B cell (primary cell): ENCODE results near the gene ZCCHC2. TPM values are rescaled to one million over a fixed set of nuclear protein-coding genes. Genes with fewer than 3 reads are reported as not detected.

Source experiments
- ATAC-seq: fragments of 200-7000 bp; cut with Tn5 transposase; one replicate; pipeline ENCODE4 v1.10.0; 2021; ENCODE audit warnings: low read depth, mild to moderate bottlenecking, moderate number of reproducible peaks, moderate library complexity
- CTCF ChIA-PET: fragments of 350-600 bp; sonication (Branson Sonifier 250); formaldehyde crosslinking; loops from one replicate; lab custom pipeline; 2021; ENCODE audit warnings: antibody characterized with exemption, inconsistent platforms; lab: Charles Lee
- POLR2A ChIA-PET: fragments of 350-600 bp; sonication (Branson Sonifier 250); formaldehyde crosslinking; loops from one replicate; lab custom pipeline; 2021; ENCODE audit warnings: antibody characterized with exemption; lab: Charles Lee
- DNase-seq: peaks from one replicate; pipeline ENCODE4 v3.0.0; 2013
- H2AFZ ChIP-seq: 2 replicates; pipeline ENCODE4 v1.6.1; 2012; ENCODE audit warnings: mild to moderate bottlenecking, low read depth, low read length; ENCODE audit not compliant: insufficient read depth, poor library complexity, severe bottlenecking
- H3K27ac ChIP-seq, 2 donors: 1 replicate in 1 of 2; 2 replicates in 1 of 2; pipeline ENCODE4 v1.5.1; 2012 to 2013; ENCODE audit warnings: low read length in 2 of 2, mild to moderate bottlenecking in 2 of 2, moderate library complexity in 1 of 2
- H3K27me3 ChIP-seq, 4 experiments: fragments of 200-600 bp in 1 of 4; sonication (generic) in 1 of 4; replicated peaks in 1 of 4; 1 replicate in 2 of 4; 2 replicates in 2 of 4; pipeline versions ENCODE4 v1.6.1 to v1.7.0; 2013 to 2016; ENCODE audit warnings: low read length in 3 of 4, mild to moderate bottlenecking in 2 of 4, mixed read lengths in 1 of 4, moderate library complexity in 1 of 4; ENCODE audit not compliant: insufficient read depth in 4 of 4, control insufficient read depth in 3 of 4; ENCODE audit errors: control extremely low read depth in 1 of 4
- H3K36me3 ChIP-seq, 2 experiments: replicated peaks in 1 of 2; 1 replicate in 1 of 2; 2 replicates in 1 of 2; pipeline versions ENCODE4 v1.6.1 to v1.7.1; 2013; ENCODE audit warnings: low read length in 1 of 2; ENCODE audit not compliant: insufficient read depth in 2 of 2, control insufficient read depth in 1 of 2; ENCODE audit errors: control extremely low read depth in 1 of 2, extremely low read depth in 1 of 2
- H3K4me1 ChIP-seq, 2 donors: fragments of 200-600 bp in 1 of 2; sonication (generic) in 1 of 2; 1 replicate in 1 of 2; 2 replicates in 1 of 2; pipeline versions ENCODE4 v1.5.1 to v1.6.1; 2013 to 2017; ENCODE audit warnings: low read length in 2 of 2; ENCODE audit not compliant: control insufficient read depth in 2 of 2, insufficient read depth in 2 of 2
- H3K4me2 ChIP-seq: replicated peaks from 2 replicates; pipeline ENCODE3; 2012; ENCODE audit warnings: mild to moderate bottlenecking, low read depth, low read length; ENCODE audit not compliant: poor library complexity, severe bottlenecking
- H3K4me3 ChIP-seq, 5 experiments: fragments of 200-600 bp in 1 of 5; sonication (generic) in 1 of 5; 1 replicate in 3 of 5; 2 replicates in 2 of 5; pipeline versions ENCODE4 v1.5.1 to v1.7.0; 2011 to 2016; ENCODE audit warnings: low read length in 4 of 5, mild to moderate bottlenecking in 4 of 5, low read depth in 2 of 5, control low read depth in 1 of 5, moderate library complexity in 1 of 5; ENCODE audit not compliant: insufficient read depth in 1 of 5; ENCODE audit errors: control extremely low read depth in 1 of 5, extremely low read depth in 1 of 5
- H3K79me2 ChIP-seq: fragments of 200-600 bp; sonication (generic); one replicate; pipeline ENCODE4 v1.6.0; 2016; ENCODE audit warnings: low read length; ENCODE audit not compliant: control insufficient read depth, insufficient read depth
- H3K9ac ChIP-seq: fragments of 200-600 bp; sonication (generic); 2 replicates; pipeline ENCODE4 v1.6.1; 2017; ENCODE audit warnings: mild to moderate bottlenecking, low read length, moderate library complexity
- H3K9me3 ChIP-seq, 3 donors: one replicate each; pipeline versions ENCODE4 v1.6.1 to v1.7.1; 2013; ENCODE audit warnings: low read length in 2 of 3; ENCODE audit not compliant: control insufficient read depth in 2 of 3, insufficient read depth in 1 of 3; ENCODE audit errors: control extremely low read depth in 1 of 3
- H4K20me1 ChIP-seq: 2 replicates; pipeline ENCODE4 v1.6.0; 2012; ENCODE audit warnings: mild to moderate bottlenecking, low read length; ENCODE audit not compliant: insufficient read depth, control insufficient read depth, poor library complexity, severe bottlenecking
- H3K27ac Mint-ChIP-seq: one replicate; pipeline ENCODE4 v1.8.0; 2021; ENCODE audit warnings: mixed read lengths
- H3K27me3 Mint-ChIP-seq: one replicate; pipeline ENCODE4 v1.8.0; 2021; ENCODE audit warnings: mixed read lengths
- H3K4me1 Mint-ChIP-seq: one replicate; pipeline ENCODE4 v1.8.0; 2021; ENCODE audit warnings: mixed read lengths
- H3K4me3 Mint-ChIP-seq: one replicate; pipeline ENCODE4 v1.8.0; 2021; ENCODE audit warnings: mixed read lengths
- H3K9me3 Mint-ChIP-seq: one replicate; pipeline ENCODE4 v1.8.0; 2022; ENCODE audit warnings: mixed read lengths; ENCODE audit not compliant: insufficient read depth
- EZH2 ChIP-seq: IDR thresholded peaks from 2 replicates; pipeline ENCODE4 v1.6.1; 2012; ENCODE audit warnings: borderline replicate concordance, low read depth, mild to moderate bottlenecking, moderate library complexity, low read length; ENCODE audit not compliant: insufficient read depth, poor library complexity, severe bottlenecking
- WGBS: methylation state at CpG from one replicate; pipeline ENCODE4 v1.1.5; 2013; ENCODE audit warnings: missing lambda C conversion rate; ENCODE audit not compliant: insufficient coverage; 5-methylcytosine and 5-hydroxymethylcytosine counted together
- intact Hi-C: fragments of 100-400 bp; cut with micrococcal nuclease; formaldehyde crosslinking; loops from one replicate; pipeline ENCODE4 v1.10.0; 2022
- polyA plus RNA-seq: library from polyadenylated mRNA; depleted of rRNA; stranded (reverse); fragments of >200 nt; gene quantifications from 2 replicates; pipeline ENCODE4 v1.2.3, GENCODE V29; 2012
- total RNA-seq, 2 donors: library from RNA; stranded (reverse); fragments of 120-200 nt in 1 of 2; gene quantifications; 1 replicate in 1 of 2; 2 replicates in 1 of 2; pipeline versions ENCODE4 v1.2.3 to v1.2.4, GENCODE V29; 2013 to 2022
- TF ChIP-seq, protein P1 (sequence below): fragments of 200-600 bp; IDR thresholded peaks from one replicate; pipeline ENCODE4 v1.8.0; 2022; ENCODE audit warnings: antibody characterized with exemption, mild to moderate bottlenecking

The ZCCHC2 gene
- total and polyA plus RNA-seq, 2 donors (not counting 1 experiment from before 2014, with no cell fraction given): 24.5 to 53.7 TPM

DNA sequence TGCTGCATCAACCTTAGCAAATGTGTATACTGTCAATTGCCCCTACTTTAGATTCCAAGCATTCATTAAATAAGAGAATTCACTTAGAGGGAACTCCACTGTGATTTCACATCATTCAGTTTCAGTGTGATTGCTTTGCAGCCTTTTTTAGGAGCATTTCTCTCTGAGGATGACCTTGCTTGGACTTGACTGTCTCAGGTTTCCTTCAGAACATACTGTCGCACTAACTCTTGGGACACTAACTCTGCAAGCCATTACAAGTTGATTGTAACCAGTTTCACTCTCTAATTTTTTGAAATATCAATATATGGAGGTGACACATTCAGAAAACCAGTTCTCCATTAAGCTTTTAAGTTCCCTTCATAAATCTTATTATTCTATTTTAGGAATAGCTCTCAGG lies 6.6 kb upstream of the ZCCHC2 start:
- TF ChIP-seq EZH2: no peak
- TF ChIP-seq, protein P1, sequence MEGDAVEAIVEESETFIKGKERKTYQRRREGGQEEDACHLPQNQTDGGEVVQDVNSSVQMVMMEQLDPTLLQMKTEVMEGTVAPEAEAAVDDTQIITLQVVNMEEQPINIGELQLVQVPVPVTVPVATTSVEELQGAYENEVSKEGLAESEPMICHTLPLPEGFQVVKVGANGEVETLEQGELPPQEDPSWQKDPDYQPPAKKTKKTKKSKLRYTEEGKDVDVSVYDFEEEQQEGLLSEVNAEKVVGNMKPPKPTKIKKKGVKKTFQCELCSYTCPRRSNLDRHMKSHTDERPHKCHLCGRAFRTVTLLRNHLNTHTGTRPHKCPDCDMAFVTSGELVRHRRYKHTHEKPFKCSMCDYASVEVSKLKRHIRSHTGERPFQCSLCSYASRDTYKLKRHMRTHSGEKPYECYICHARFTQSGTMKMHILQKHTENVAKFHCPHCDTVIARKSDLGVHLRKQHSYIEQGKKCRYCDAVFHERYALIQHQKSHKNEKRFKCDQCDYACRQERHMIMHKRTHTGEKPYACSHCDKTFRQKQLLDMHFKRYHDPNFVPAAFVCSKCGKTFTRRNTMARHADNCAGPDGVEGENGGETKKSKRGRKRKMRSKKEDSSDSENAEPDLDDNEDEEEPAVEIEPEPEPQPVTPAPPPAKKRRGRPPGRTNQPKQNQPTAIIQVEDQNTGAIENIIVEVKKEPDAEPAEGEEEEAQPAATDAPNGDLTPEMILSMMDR: no peak
- H3K9me3 Mint-ChIP-seq: peaks cover 20% of the 10 kb centered on the region
- Histone ChIP-seq H3K36me3 (no peaks in the 10 kb centered on the region), H3K27me3 (no peaks in the 10 kb centered on the region), H3K27ac (no peak overlapping the region), H3K4me2 (no peak overlapping the region), H3K79me2 (no peaks in the 10 kb centered on the region), H3K9me3 (peaks cover 11 to 23% (median 20%) of the 10 kb centered on the region in 3 donors), H3K4me1 (peaks cover 0 to under 1% of the 10 kb centered on the region in 2 donors), H4K20me1 (no peaks in the 10 kb centered on the region), H3K9ac (no peak overlapping the region), H3K4me3 (no peak overlapping the region), H2AFZ (no peak overlapping the region)
- ChIA-PET POLR2A (no interaction called here), CTCF (no interaction called here)
- no peak for ATAC-seq
- no peak overlapping the region for H3K27ac Mint-ChIP-seq
- WGBS: no CpG with 5 or more reads among the region's 1 CpG
- H3K4me1 Mint-ChIP-seq: peaks cover 5% of the 10 kb centered on the region
- H3K4me3 Mint-ChIP-seq: no peak overlapping the region
- intact Hi-C loops: no loop called here
- H3K27me3 Mint-ChIP-seq: no peaks in the 10 kb centered on the region
- no peak for DNase-seq

DNA sequence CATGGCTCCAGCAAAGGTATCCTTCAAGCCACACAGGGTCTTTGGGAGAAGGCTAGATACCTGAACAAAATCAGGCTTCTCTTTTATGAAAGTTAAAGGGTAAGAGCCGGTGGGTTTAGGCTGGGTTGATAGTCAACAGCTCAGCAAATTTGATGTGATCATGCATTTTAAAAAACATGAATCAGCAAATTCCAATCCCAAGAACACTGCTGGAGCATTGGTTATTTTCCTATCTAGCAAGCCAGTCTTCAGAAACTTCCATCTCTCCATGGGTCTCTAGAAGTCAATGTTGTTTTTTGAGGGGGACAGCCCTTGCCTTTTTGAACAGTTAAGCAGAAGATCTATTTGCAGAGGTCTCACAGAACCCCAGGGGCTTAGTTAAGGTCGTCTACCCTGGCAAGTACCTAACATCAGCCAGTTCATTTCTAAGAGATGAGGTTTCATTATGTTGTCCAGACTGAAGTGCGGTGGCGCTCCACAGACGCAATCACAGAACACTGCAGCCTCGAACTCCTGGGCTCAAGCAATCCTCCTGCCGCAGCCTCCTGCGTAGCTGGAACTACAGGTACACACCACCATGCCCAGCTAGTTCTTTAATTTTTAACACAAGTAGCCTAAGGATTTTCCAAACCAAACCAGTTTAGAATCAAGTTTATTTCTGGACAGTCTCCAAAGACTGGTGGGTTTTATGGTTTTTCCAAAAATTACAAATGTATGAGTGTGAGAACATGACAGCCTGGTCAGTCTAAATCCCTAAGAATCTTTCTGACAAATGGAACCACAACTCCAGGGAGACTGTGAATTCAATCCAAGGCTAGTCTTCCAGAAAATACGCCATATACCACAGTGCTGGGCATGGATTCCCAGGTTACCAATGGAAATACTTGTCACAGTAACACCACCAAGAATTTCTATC lies 4.1 kb upstream of the ZCCHC2 start:
- CTCF ChIA-PET: no interaction called here
- H2AFZ ChIP-seq: no peak overlapping the region
- H3K27ac Mint-ChIP-seq: no peak overlapping the region
- no peak overlapping the region for H3K27ac ChIP-seq
- H3K4me1 Mint-ChIP-seq: peaks cover 12% of the 10 kb centered on the region
- peaks cover 3% of the 10 kb centered on the region for H3K79me2 ChIP-seq
- no peak overlapping the region for H3K4me3 Mint-ChIP-seq
- 98% methylated on average over 8 of the region's 9 CpGs for WGBS
- H4K20me1 ChIP-seq: no peaks in the 10 kb centered on the region
- DNase-seq: no peak
- peaks cover 7 to 9% of the 10 kb centered on the region in 2 donors for H3K4me1 ChIP-seq
- no peak overlapping the region for H3K4me3 ChIP-seq
- H3K36me3 ChIP-seq: no peaks in the 10 kb centered on the region
- no peaks in the 10 kb centered on the region for H3K27me3 Mint-ChIP-seq
- no peak for TF ChIP-seq EZH2
- peaks cover 4% of the 10 kb centered on the region for H3K9me3 Mint-ChIP-seq
- POLR2A ChIA-PET: no interaction called here
- no peak overlapping the region for H3K4me2 ChIP-seq
- H3K9ac ChIP-seq: no peak overlapping the region
- no peak for ATAC-seq
- peaks cover 4 to 11% (median 10%) of the 10 kb centered on the region in 3 donors for H3K9me3 ChIP-seq
- H3K27me3 ChIP-seq: no peaks in the 10 kb centered on the region
- intact Hi-C loops: no loop called here
